Kidney epithelial cell (primary cell): ENCODE data around the gene MITF. TPM values are rescaled to one million over a fixed set of nuclear protein-coding genes. Genes with fewer than 3 reads are reported as not detected.

Experiments used
- DNase-seq: peaks from one replicate; pipeline ENCODE4 v3.0.0-alpha.2; 2010; ENCODE audit warnings: low read depth
- H3K27me3 ChIP-seq: 2 replicates; pipeline ENCODE4 v1.6.0; 2011; ENCODE audit warnings: low read length; ENCODE audit not compliant: control insufficient read depth, insufficient read depth
- H3K36me3 ChIP-seq: 2 replicates; pipeline ENCODE4 v1.5.1; 2011; ENCODE audit warnings: low read length; ENCODE audit not compliant: control insufficient read depth, insufficient read depth
- H3K4me3 ChIP-seq: 2 replicates; pipeline ENCODE4 v1.5.1; 2011; ENCODE audit warnings: low read depth, mild to moderate bottlenecking, control low read depth, low read length
- total RNA-seq: library from RNA; depleted of rRNA; stranded (reverse); fragments of >200 nt; gene quantifications from 2 replicates; pipeline ENCODE4 v1.2.3, GENCODE V29; 2015
- TF ChIP-seq, protein P1 (sequence below): IDR thresholded peaks from 2 replicates; pipeline ENCODE4 v1.5.1; 2011; ENCODE audit warnings: mild to moderate bottlenecking, moderate library complexity, low read length, control low read depth, inconsistent platforms; ENCODE audit not compliant: insufficient read depth, poor library complexity, severe bottlenecking

MITF gene
- total RNA-seq, 1 donor from 2014 or later, result 5.8 TPM

DNA sequence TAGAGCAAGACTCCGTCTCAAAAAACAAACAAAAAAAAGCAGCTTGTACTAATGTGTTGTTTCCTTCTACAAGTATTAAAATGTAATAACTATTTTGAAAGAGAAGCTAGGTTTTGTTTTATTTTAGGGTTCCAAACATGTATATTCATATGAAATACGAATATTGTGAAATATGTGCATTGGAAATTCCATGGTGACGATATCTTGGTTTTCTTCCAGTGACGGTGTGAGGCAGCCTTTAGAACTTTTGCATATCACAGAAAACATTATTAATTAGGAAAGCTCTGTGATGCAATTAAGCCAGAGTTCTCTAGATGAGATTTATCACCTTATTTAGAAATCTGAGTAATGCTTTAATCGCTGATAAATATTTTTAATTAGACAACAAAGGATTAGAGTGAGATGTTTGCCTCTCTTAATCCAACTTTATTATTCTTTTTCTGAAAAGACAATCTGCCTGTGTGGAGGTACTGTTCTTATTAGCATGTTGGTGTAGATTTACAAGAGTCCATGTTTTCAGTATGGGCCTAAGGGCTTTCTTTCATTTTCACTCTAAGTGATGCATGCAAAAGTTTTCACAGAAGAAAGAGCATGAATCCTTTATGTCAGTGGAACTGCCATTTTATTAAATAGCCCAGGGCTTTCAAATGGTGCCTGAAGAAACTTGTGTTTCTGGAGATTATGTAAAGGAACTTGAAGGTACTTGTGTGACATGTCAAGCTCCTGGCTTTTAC, 222.6 kb downstream of the MITF start:
- Histone ChIP-seq H3K36me3 (peaks cover 6% of the 10 kb centered on the region), H3K27me3 (no peaks in the 10 kb centered on the region), H3K4me3 (no peak overlapping the region)
- TF ChIP-seq, protein P1, sequence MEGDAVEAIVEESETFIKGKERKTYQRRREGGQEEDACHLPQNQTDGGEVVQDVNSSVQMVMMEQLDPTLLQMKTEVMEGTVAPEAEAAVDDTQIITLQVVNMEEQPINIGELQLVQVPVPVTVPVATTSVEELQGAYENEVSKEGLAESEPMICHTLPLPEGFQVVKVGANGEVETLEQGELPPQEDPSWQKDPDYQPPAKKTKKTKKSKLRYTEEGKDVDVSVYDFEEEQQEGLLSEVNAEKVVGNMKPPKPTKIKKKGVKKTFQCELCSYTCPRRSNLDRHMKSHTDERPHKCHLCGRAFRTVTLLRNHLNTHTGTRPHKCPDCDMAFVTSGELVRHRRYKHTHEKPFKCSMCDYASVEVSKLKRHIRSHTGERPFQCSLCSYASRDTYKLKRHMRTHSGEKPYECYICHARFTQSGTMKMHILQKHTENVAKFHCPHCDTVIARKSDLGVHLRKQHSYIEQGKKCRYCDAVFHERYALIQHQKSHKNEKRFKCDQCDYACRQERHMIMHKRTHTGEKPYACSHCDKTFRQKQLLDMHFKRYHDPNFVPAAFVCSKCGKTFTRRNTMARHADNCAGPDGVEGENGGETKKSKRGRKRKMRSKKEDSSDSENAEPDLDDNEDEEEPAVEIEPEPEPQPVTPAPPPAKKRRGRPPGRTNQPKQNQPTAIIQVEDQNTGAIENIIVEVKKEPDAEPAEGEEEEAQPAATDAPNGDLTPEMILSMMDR, result no peak
- DNase-seq, result no peak

DNA sequence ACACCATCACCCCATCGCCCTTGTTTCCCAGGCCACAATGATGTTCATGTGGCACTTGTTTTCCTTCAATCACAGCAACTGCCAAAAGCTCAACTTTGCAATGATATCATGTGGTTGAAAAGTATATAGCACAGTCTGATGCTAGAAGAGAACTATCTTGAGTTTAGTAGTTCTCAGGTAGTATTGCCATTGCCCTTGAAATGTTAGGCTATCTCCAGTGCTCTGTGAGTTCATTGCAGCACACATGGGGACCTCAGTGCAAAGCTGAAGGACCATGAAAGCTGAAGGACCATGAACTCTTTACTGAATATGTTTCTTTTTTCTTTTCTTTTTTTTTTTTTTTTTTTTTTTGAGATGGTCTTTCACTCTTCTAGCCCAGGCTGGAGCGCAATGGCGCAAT, 224.4 kb downstream of the MITF start:
- TF ChIP-seq, protein P1, result no peak
- H3K36me3 ChIP-seq, result peaks cover 6% of the 10 kb centered on the region

DNA sequence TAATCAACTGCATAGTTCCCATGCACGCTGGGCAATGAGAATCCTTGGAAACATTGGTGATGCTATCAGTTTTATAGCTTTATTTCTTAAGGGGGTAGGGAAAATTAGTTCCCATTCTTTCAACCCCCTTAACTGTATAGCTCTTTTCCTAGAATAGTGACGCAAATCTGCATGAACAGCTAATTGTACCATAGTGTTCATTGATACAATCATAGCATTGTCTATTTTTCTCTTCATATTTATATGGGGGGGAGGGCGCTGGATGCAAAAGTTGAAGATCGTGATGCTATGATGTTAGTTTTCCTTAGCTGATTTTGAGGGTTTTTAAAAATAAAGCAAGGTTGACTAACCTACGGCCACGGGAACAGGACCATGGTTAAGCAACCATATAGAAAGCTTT, 227.9 kb downstream of the MITF start:
- Histone ChIP-seq H3K27me3 (no peaks in the 10 kb centered on the region), H3K4me3 (no peak overlapping the region), H3K36me3 (peaks cover 4% of the 10 kb centered on the region)
- TF ChIP-seq, protein P1, result no peak
- DNase-seq, result no peak

More for the DNA sequence above, 224.4 kb downstream of the MITF start:
- H3K4me3 ChIP-seq, result no peak overlapping the region
- H3K27me3 ChIP-seq, result no peaks in the 10 kb centered on the region
- DNase-seq, result no peak

DNA sequence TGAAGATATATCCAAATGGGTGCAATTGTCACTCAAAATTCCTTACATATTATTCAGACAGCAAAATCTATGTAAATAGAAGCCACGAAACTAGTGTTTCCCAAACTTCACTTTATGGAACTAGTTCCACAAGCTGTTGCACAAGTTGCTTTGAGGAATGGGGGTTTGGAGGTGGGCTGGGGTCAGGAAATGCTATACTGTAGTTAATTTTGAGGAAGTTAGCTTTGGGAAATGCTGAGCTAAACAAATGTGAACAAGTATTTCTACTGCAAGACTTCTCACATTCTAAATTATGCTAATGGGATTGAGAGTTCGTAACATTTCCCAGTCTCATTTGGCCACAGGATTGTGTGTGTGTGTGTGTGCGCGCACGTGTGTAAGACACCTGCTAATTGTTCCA, 231.6 kb downstream of the MITF start:
- no peak for DNase-seq
- no peaks in the 10 kb centered on the region for H3K36me3 ChIP-seq
- no peak overlapping the region for H3K4me3 ChIP-seq
- H3K27me3 ChIP-seq, result no peaks in the 10 kb centered on the region
- TF ChIP-seq, protein P1, result no peak

DNA sequence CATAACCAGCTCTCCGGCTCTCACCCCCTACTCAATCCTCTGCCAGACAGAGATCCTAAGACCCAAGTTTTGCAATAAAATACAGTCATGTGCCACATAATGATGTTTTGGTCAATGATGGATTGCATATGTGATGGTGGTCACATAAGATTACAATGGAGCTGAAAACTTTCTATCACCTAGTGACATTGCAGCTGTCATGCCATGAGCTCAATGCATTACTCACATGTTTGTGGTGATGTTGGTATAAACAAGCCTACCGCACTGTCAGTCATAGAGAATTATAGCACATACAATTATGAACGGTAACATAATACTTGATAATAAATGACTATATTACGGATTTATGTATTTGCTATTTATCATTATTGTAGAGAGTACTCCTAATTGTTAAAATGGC, 233.4 kb downstream of the MITF start:
- DNase-seq, result no peak
- TF ChIP-seq, protein P1, result no peak
- no peaks in the 10 kb centered on the region for H3K36me3 ChIP-seq

DNA sequence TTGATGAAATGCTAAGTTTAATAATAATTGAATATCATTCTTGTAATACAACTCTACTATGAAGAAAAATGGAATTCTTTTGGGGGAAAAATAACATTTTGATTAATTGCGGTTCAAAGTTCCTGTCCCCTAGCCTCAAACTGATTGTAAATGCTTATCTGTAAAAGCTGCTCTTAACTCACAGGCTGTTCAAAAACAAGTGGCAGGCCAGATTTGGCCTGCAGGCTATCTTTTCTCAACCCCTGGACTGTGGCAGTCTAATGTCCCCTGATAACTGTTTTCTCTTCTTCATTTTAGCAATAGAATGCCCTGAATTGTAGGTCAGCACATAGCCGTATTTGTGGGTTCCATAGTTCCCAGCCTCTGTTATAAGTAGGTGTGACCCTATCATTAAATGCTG, 236.8 kb downstream of the MITF start:
- TF ChIP-seq, protein P1, result no peak
- no peak for DNase-seq

More for the DNA sequence above, 233.4 kb downstream of the MITF start:
- H3K4me3 ChIP-seq, result no peak overlapping the region
- no peaks in the 10 kb centered on the region for H3K27me3 ChIP-seq

More for the DNA sequence above, 236.8 kb downstream of the MITF start:
- no peaks in the 10 kb centered on the region for H3K27me3 ChIP-seq
- H3K4me3 ChIP-seq, result no peak overlapping the region
- no peaks in the 10 kb centered on the region for H3K36me3 ChIP-seq
